AG04450 (cell line): ENCODE results near the gene BORCS8. TPM values are rescaled to one million over a fixed set of nuclear protein-coding genes. Genes with fewer than 3 reads are reported as not detected.
A peak's percentile ranks its signal among the peaks of the same experiment; 100 is the strongest.
"Not testable (repeated sequence)": the region's sequence is repeated elsewhere in the genome, so short reads cannot be mapped to it uniquely, and the experiment has no call there.

Source experiments
- CTCF ChIA-PET: fragments of 300-600, 350-600 bp; formaldehyde crosslinking; extraction: SDS; loops from one replicate; lab custom pipeline; 2022; ENCODE audit warnings: antibody characterized with exemption, inconsistent platforms; lab: Charles Lee
- POLR2A ChIA-PET: fragments of 350-600 bp; formaldehyde crosslinking; extraction: SDS; loops from one replicate; lab custom pipeline; 2021; ENCODE audit warnings: antibody characterized with exemption, inconsistent platforms; lab: Yijun Ruan, JAX
- DNase-seq: peaks from one replicate; pipeline ENCODE4 v3.0.0-alpha.2; 2011; ENCODE audit warnings: low read depth, low spot score
- H3K27ac ChIP-seq: one replicate; pipeline ENCODE4 v1.5.1; 2012; ENCODE audit warnings: low read depth, low read length, control low read depth
- H3K27me3 ChIP-seq: one replicate; pipeline ENCODE4 v1.6.0; 2012; ENCODE audit warnings: low read length; ENCODE audit not compliant: control insufficient read depth, insufficient read depth
- H3K4me3 ChIP-seq: 2 replicates; pipeline ENCODE4 v1.5.1; 2011; ENCODE audit warnings: mild to moderate bottlenecking, low read depth, low read length, control low read depth
- H3K9me3 ChIP-seq: 2 replicates; pipeline ENCODE4 v1.5.1; 2012; ENCODE audit warnings: low read length; ENCODE audit not compliant: control insufficient read depth, insufficient read depth
- CTCF ChIP-seq: IDR thresholded peaks from 2 replicates; pipeline ENCODE4 v1.5.1; 2011; ENCODE audit warnings: low read depth, low read length, control low read depth, inconsistent platforms
- polyA plus RNA-seq: library from polyadenylated mRNA; depleted of rRNA; stranded (reverse); fragments of >200 nt; gene quantifications from 2 replicates; pipeline ENCODE4 v1.2.3, GENCODE V29; 2011

The BORCS8 gene
- polyA plus RNA-seq, 1 experiment: 16.6 TPM

DNA sequence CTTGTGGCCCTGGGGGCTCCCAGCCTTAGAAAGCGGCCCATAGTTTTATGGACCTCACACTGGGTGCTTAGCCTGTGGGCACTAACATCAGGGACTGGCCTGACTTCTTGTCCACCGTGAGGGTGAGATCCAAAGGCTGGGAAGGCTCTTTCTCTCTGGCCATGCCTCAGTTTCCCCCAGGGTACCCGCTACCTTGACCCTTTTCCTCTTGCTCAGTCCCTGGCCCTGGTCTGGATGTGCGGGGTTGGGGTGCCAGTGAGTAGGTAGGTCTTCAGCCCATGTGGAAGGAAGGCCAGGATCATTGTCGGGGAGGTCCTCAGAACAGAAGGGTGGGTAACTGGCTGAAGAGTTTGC is 52.1 kb downstream of the BORCS8 start:
- POLR2A ChIA-PET: no interaction called here
- no peak overlapping the region for H3K4me3 ChIP-seq
- DNase-seq: no peak
- no peak for TF ChIP-seq CTCF
- CTCF ChIA-PET: interaction anchor here (2.9 kb wide), 1 partner anchor 35 kb away, joined by 14 read pairs; no protein-coding TSS in a partner anchor
- H3K27me3 ChIP-seq: peaks cover 4% of the 10 kb centered on the region
- peak overlapping the region; percentile 2 for H3K27ac ChIP-seq
- peaks cover 3% of the 10 kb centered on the region; the same call in 1 of the 2 replicates for H3K9me3 ChIP-seq

DNA sequence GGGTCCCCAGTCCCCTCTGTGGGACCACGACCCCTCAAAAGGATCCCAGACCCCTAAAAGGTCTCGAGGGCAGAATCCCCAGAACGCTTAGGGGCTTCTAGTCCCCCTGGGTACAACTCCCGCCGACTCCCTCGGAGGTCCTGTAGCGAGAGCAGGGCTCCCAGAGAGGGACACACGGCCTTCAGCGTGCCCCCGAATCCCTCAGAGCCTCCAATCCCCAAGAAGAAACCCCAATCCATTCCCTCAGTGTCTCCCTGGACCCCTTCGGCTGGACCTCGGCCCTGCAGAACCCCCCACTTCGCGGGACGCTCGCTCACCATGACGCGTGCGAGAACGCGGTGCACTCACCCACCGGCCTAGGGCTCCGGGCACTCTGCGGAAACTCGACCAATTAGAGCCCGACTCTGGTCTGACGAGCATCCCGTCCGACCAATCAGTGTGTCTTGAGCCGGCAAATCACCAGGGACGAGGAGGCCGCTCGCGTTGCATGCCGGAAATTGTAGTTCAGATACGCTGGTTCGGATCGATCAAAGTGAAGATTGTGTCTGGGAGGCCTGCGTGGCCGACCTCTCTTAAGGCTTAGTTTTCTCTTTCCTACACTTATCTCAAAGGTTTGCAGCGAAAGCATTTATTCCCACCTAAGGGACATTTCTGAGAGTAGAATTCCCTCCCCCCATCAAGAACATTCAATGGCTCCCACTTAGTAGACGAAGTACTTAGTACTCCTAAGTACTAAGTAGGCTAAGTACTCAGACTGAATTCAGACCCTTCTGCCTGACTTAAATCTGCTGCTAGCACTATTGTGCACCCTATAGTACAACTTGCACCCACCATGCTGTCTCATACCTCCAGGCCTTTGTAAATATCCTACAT is 53.6 kb downstream of the BORCS8 start, which contains the start of gene TMEM161A:
TMEM161A (minus strand) TSS at position 370 of the 873 bp plus-strand sequence; CDS start at position 320, 50 bp downstream.
- peaks cover 4% of the 10 kb centered on the region for H3K27me3 ChIP-seq
- peak; percentile 99 for DNase-seq
- peaks cover 3% of the 10 kb centered on the region; the same call in 1 of the 2 replicates for H3K9me3 ChIP-seq
- ChIA-PET POLR2A (no interaction called here), CTCF (interaction anchor here (0.9 to 1.0 kb wide), 2 partner anchors 30 to 75 kb away, joined by 3 to 4 read pairs; no protein-coding TSS in a partner anchor)
- H3K4me3 ChIP-seq: peak within 1 kb of the TSS; percentile 94
- peak within 1 kb of the TSS; percentile 39 for H3K27ac ChIP-seq
- TF ChIP-seq CTCF: no peak

GRCh38 chr19:19137556-19138108 is 54.3 kb downstream of the BORCS8 start:
- DNase-seq: no peak
- H3K27ac ChIP-seq: peak overlapping the region; percentile 39
- H3K9me3 ChIP-seq: peaks cover 8% of the 10 kb centered on the region
- H3K4me3 ChIP-seq: peak overlapping the region; percentile 94
- CTCF ChIA-PET: interaction anchor here (0.6 to 1.6 kb wide), 3 partner anchors 8 to 37 kb away, joined by 3 to 8 read pairs (median 4); no protein-coding TSS in a partner anchor
- H3K27me3 ChIP-seq: peaks cover 4% of the 10 kb centered on the region
- POLR2A ChIA-PET: no interaction called here
- TF ChIP-seq CTCF: no peak

DNA sequence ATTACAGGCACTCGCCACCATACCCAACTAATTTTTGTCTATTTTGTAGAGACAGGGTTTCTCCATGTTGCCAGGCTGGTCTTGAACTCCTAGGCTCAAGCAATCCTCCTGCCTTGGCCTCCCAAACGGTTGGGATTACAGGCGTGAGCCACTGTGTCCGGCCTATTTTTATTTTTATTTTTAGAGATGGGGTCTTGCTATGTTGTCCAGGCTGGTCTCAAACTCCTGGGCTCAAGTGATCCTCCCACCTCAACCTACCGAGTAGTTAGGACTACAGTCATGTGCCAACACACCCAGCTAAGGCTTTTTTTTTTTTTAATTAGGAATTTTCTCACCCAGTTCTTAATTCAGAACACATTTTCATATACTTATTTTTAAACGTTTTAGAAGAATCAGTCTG is 56.2 kb downstream of the BORCS8 start:
- CTCF ChIA-PET: interaction anchor here (0.7 to 0.8 kb wide), 2 partner anchors 10 to 40 kb away, joined by 3 to 4 read pairs; no protein-coding TSS in a partner anchor
- H3K27me3 ChIP-seq, POLR2A ChIA-PET, H3K4me3 ChIP-seq, DNase-seq, H3K27ac ChIP-seq: not testable (repeated sequence)
- peaks cover 18% of the 10 kb centered on the region for H3K9me3 ChIP-seq

DNA sequence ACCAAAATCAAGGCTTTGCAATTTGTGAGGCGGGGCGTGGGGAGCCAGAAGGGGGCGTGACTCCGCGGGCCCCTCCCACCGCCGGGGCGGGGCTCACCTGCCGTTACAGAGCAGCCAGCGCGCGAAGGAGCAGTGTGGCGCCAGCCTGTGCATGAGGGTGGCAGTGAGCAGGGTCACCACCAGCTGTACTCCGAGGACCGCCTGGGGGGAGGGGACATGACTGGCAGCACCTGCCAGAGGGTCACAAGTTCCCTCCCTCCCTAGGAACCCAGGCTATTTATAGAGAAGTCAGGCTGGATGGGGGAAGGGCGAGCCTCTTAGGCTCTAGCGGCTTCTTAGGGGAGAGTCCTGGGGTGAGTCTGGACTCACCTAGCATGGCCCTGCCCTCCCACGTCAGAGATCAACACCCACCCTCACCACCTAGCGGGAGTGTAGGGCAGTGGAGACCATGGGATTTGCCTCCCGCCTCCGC is 57.2 kb downstream of the BORCS8 start:
- ChIA-PET POLR2A (no interaction called here), CTCF (interaction anchor here (0.8 kb wide), 1 partner anchor 11 kb away, joined by 3 read pairs; no protein-coding TSS in a partner anchor)
- H3K27ac ChIP-seq: no peak overlapping the region
- H3K27me3 ChIP-seq: no peaks in the 10 kb centered on the region
- H3K4me3 ChIP-seq: no peak overlapping the region
- H3K9me3 ChIP-seq: peaks cover 18% of the 10 kb centered on the region
- no peak for DNase-seq
- no peak for TF ChIP-seq CTCF
